22Rv1 (cell line): ENCODE data around the gene ST8SIA5.

ENCODE experiments used
- CTCF ChIP-seq: fragments of 450-650 bp; IDR thresholded peaks from 2 replicates; pipeline ENCODE4 v1.5.1; 2017; ENCODE audit warnings: mild to moderate bottlenecking
- ZFX ChIP-seq: fragments of 450-650 bp; IDR thresholded peaks from 2 replicates; pipeline ENCODE4 v1.6.1; 2017; ENCODE audit warnings: antibody characterized with exemption, borderline replicate concordance

GRCh38 chr18:46704816-46705215 is 52.0 kb downstream of the ST8SIA5 start:
- TF ChIP-seq CTCF (no peak), ZFX (no peak)
